Measurements from ENCODE around the gene C18orf32. TPM values are rescaled to one million over a fixed set of nuclear protein-coding genes. Genes with fewer than 3 reads are reported as not detected.

C18orf32 gene
- total and polyA plus RNA-seq, 2 of the 8 experiments (the other 6 are each of a cell fraction or from before 2014, with no cell fraction given), result 17.3 to 20.1 TPM

- TF ChIP-seq JUN (IDR thresholded peaks at IDR 0.05; ENCODE audit: low read depth, low read length) (no peak), JUND (IDR thresholded peaks at IDR 0.05; ENCODE audit: low read length) (no peak), CHD7 (IDR thresholded peaks at IDR 0.05; ENCODE audit: insufficient replicate concordance, low read length) (no peak)
Measured at GRCh38 chr18:49471532-49471931, 15.5 kb downstream of the C18orf32 start (continued).
